ENCODE measurements around the gene CLEC4C. TPM values are rescaled to one million over a fixed set of nuclear protein-coding genes. Genes with fewer than 3 reads are reported as not detected.
"Not testable (repeated sequence)": the region's sequence is repeated elsewhere in the genome, so short reads cannot be mapped to it uniquely, and the experiment has no call there.

CLEC4C gene, protein sequence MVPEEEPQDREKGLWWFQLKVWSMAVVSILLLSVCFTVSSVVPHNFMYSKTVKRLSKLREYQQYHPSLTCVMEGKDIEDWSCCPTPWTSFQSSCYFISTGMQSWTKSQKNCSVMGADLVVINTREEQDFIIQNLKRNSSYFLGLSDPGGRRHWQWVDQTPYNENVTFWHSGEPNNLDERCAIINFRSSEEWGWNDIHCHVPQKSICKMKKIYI
- total RNA-seq = not detected
- long read RNA-seq = 0 reads

DNA sequence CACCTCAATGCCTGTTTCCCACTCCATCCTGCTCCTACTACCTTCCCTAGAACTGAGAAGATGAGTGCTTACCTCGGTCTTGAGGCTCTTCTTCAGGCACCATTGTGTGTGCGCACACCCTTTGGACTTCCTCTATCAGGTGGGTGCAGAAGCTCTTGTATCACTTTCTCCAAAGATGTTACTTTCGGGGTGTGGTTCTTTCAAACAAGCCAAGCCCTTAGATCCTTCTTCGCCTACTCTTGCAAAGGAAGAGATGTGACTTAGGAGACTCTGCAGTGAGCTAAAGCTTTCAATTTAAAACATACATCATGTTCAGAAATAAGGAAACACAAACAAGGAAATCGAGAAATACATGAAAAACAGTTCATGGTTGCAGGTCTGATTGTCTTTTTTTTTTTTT is at the start of gene CLEC4C:
TSS of gene CLEC4C (minus strand) at position 130 of the 400 bp plus-strand sequence. CDS start at position 103, 27 bp downstream.
- no peak for DNase-seq (ENCODE audit: low spot score)

DNA sequence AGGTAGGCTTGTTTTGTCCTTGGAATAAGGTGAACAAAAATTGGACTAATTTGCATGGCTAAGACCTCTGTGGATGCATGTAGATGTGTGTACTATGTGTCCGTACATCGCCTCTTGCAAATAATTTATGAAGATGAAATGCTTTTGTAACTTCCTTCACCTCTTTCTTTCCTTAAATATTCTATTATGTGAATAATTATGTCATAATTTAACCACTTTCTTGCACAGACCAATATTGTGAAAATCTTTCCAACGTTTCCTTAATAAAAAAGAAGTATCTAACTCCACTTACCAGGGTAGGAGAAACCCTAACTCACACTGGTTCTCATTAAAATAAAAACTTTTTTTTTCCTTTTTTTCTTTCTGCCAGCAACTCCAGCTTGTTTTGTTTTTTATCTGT is 46.0 kb upstream of the CLEC4C start:
- DNase-seq (ENCODE audit: low spot score) = no peak

DNA sequence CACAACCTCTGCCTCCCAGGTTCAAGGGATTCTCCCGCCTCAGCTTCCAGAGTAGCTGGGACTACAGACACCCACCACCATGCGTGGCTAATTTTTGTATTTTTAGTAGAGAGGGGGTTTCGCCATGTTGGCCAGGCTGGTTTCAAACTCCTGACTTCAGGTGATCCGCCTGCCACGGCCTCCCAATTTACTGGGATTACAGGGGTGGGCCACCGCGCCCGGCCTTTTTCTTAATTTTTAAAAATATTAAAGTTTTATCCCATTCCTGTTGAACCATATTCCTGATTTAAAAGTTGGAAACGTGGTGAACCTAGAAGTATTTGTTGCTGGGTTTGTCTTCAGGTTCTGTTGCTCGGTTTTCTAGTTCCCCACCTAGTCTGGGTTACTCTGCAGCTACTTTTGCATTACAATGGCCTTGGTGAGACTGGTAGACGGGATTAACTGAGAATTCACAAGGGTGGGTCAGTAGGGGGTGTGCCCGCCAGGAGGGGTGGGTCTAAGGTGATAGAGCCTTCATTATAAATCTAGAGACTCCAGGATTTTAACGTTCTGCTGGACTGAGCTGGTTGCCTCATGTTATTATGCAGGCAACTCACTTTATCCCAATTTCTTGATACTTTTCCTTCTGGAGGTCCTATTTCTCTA is 41.8 kb upstream of the CLEC4C start, which contains the start of gene NANOG:
TSS of gene NANOG (plus strand) at position 519 of the 645 bp plus-strand sequence. CDS start 213 bp downstream, outside the sequence.
- not testable (repeated sequence) for DNase-seq (ENCODE audit: low spot score)

DNA sequence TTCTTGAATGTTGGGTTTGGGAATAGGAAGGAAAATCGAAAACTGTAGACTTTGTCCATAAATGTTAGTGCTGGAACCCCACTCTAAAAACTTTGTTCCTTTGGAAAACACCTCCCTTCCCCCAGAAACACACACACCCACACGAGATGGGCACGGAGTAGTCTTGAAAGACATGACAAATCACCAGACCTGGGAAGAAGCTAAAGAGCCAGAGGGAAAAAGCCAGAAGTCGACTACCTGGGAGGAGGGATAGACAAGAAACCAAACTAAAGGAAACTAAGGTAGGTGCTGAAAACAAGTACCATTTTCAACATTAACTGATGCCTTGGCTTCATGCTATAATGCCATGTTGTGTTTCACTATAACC is 41.1 kb upstream of the CLEC4C start:
- no peak for DNase-seq (ENCODE audit: low spot score)

DNA sequence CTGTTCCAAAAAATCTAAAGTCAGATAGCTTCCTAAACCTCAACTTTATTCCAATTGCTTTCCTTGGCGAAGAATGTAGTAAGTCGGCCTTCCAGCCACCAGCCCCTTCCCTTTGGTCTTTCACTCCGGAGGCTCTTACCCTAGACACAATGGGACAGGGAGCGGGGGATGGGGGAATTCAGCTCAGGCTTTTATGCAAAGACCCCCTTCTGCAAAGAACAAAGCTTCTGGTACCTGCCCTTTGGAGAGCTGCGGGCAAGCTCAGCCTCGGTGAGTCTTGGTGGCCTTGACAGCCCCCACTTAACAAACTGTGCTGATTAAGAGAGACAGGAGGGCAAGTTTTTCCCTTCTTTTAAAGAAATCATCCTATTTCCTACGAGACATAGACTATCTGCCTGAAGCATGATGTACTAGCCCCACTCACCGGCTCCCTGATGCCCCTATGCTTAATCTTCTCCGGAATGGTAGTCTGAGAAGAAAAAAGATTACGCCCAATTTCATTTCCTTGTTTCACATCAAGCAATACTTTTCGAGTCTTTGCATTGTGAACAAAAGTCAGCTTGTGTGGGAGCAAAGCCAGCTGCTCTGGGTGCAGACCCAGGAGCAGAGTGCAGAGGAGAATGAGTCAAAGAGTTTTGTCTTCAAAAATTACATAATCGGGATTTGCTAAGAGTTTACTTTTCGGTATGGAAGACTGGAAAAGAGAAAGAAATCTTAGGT is 40.6 kb upstream of the CLEC4C start:
- no peak for DNase-seq (ENCODE audit: low spot score)

DNA sequence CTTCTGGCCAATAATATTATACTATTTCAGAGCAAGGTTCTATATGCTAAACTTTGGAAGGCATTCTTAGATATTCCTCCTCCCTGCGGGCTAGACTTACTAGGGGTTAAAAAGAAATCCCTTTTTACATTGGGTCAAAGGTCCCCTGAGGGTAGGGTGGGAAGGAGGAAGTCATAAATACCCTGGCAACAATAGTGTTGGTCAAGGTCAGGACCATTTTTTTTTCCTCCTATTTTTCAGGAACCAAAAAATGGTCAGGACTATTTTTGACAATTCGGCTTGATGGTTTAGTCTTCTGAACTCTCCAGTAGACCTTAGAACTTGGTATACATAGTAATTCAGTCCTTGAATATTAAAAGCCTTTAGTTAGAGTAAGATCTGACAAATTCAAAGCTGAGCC is 37.5 kb upstream of the CLEC4C start:
- DNase-seq (ENCODE audit: low spot score) = no peak

DNA sequence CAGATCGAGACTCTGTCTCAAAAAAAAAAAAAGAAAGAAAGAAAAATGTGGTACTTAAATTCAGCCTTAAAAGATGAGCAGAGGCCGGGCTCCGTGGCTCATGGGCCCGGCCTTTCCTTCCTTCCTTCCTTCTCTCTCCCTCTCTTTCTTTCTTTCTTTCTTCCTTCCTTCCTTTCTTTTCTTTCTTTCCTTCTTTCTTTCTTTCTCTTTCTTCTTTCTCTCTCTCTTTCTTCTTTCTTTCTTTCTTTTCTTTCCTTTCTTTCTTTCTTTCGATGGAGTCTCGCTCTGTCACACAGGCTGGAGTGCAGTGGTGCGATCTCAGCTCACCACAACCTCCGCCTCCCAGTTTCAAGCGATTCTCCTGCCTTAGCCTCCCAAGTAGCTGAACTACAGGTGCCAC is 36.3 kb upstream of the CLEC4C start:
- not testable (repeated sequence) for DNase-seq (ENCODE audit: low spot score)

DNA sequence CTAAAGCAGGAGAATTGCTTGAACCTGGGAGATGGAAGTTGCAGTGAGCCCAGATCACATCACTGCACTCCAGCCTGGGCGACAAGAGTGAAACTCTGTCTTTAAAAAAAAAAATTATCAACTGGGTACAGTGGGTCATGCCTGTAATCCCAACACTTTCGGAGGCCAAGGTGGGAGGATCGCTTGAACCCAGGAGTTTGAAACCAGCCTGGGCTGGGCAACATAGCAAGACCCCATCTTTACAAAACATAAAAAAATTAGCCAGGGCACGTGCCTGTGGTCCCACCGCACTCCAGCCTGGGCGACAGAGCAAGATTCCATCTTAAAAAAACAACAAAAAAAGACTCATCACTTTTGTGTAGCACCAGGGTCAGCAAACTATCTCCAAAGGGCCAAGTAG is 34.9 kb upstream of the CLEC4C start:
- no peak for DNase-seq (ENCODE audit: low spot score)

DNA sequence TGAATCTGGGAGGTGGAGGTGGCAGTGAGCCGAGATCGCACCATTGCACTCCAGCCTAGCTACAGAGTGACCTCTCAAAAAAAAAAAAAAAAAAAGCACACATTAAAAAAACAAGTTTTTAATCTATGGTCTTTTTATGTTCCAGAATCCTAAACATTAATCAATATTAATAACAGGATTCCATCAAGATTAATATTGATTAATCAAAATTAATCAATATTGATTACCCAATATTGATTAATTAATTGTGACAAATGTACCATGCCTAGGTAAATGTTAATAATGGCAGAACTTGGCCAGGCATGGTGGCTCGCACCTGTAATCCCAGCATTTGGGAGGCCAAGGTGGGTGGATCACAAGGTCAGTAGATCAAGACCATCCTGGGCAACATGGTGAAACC is 34.1 kb upstream of the CLEC4C start:
- DNase-seq (ENCODE audit: low spot score) = no peak

DNA sequence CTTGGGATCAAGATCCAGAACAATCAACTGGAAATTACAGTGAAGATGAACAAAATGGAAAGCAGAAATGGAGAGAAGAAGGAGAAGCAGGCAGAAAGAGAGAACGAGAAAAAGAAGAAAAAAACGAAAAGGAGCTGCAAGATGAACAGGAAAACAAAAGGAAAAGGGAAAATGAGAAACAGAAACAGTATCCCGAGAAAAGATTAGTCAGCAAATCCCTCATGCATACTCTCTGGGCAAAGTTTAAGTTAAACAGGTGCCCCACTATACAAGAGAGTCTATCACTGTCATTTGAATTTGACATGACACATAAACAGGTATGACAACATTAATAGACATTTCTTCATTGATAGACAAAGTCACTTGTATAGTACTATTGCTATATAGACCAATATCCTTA is 22.8 kb upstream of the CLEC4C start:
- DNase-seq (ENCODE audit: low spot score) = no peak

DNA sequence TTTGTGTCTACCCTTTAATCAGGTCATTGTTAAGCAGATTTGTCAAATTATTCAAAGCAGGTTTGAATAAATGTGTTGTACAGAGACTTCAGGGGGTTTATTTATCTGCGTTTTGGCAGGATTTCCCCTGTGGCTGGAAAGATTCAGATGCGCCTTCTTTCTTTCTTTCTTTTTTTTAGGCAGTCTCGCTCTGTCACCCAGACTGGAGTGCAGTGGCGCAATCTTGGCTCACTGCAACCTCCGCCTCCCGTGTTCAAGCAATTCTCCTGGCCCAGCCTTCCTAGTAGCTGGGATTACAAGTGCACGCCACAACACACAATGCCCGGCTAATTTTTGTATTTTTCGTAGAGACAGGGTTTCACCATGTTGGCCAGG is 11.6 kb upstream of the CLEC4C start:
- no peak for DNase-seq (ENCODE audit: low spot score)

DNA sequence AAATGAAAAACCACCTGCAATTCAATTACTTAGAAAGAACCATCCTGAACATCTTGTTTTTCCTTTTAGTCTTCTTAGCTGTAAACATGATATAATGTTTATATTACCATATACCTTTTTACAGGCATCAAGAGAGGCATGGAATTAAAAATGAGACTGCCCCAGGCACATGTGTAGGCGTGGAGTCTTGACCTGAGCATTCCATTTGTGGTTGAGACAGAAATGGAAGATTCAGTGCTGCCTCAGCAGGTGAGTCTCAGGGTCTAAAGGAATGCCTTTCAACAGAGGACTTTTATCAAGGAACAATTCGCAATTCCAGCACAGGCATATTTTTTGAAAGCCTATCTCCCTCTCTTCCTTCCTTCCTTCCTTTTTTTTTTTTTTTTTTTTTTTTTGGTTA is 9.8 kb upstream of the CLEC4C start:
- no peak for DNase-seq (ENCODE audit: low spot score)

DNA sequence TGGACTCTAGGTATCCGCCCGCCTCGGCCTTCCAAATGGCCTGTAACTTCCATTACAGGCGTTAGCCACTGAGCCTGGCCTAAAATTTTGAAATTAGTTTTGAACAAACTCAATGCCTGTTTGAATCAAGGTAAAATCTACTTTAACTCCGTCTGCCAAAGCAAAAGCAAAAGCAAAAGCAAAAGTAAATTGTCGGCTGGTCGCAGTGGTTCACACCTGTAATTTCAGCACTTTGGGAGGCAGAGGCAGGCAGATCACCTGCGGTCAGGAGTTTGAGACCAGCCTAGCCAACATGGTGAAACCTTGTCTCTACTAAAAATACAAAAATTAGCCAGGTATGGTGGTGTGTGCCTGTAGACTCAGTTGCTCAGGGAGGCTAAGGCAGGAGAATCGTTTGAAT is 8.5 kb upstream of the CLEC4C start:
- DNase-seq (ENCODE audit: low spot score) = not testable (repeated sequence)

DNA sequence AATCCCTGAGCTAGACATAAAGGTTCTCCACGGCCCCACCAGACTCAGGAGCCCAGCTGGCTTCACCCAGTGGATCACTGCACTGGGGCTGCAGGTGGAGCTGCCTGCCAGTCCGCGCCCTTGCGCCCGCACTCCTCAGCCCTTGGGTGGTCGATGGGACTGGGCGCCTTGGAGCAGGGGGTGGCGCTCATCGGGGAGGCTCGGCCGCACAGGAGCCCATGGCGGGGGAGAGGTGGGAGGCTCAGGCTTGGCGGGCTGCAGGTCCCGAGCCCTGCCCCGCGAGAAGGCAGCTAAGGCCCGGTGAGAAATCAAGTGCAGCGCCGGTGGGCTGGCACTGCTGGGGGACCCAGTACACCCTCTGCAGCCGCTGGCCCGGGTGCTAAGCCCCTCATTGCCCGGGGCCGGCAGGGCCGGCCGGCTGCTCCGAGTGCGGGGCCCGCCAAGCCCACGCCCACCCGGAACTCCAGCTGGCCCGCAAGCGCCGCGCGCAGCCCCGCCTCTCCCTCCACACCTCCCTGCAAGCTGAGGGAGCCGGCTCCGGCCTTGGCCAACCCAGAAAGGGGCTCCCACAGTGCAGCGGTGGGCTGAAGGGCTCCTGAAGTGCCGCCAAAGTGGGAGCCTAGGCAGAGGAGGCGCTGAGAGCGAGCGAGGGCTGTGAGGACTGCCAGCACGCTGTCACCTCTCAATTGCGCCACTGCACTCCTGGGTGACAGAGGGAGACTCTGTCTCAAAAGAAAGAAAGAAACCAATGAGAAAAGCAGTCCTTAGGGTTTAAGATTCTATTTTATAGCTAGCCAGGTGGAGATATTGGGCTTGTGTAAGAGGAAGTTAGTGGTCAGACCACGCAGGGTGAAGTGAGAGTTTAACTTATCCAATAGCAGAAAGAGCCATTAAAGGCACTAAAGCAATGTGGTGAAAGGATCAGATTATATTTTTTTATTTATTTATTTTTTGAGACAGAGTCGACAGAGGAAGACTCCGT is 5.1 kb upstream of the CLEC4C start:
- DNase-seq (ENCODE audit: low spot score) = not testable (repeated sequence)

DNA sequence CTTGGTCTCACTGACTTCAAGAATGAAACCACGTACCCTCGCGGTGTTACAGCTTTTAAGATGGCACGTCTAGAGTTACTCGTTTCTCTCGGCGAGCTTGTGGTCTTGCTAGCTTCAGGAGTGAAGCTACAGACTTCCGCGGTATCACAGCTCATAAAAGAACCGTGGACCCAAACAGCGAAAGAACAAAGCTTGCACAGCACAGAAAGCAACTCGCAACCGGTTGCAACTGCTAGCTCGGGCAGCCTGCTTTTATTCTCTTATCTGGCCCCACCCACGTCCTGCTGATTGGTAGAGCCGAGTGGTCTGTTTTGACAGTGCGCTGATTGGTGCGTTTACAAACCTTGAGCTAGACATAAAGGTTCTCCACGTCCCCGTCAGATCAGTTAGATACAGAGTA is 4.2 kb upstream of the CLEC4C start:
- DNase-seq (ENCODE audit: low spot score) = no peak

DNA sequence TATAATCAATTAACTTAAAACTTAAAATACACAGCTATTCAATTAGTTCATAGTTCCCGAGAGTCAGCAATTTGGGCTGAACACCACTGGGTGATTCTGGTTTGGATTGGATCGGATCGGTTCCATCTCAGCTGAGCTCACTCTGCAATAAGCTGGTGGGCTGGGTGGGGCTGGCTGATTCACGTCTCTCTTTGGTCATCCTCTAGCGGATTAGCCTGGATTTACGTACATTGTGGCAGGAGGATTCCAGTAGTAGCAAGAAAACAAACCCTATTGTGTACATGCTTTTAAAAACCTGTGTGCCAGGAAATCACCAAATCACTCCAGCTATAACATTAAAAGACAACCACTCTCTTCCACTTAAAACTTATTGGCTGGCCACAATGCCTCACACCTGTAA is 3.2 kb upstream of the CLEC4C start:
- no peak for DNase-seq (ENCODE audit: low spot score)

DNA sequence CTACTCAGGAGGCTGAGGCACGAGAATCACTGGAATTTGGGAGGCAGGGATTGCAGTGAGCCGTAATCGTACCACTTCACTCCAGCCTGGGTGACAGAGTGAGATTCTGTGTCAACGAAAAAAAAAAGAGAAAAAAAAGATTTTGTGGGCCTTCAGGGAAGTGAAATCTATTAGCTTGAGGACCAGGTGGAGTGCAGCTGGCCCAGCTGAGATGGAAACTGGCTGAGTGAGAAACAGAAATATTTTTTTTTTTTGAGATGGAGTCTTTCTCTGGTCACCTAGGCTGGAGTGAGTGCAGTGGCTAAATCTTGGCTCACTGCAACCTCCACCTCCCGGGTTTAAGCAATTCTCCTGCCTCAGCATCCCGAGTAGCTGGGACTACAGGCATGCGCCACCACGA is 2.3 kb upstream of the CLEC4C start:
- no peak for DNase-seq (ENCODE audit: low spot score)

DNA sequence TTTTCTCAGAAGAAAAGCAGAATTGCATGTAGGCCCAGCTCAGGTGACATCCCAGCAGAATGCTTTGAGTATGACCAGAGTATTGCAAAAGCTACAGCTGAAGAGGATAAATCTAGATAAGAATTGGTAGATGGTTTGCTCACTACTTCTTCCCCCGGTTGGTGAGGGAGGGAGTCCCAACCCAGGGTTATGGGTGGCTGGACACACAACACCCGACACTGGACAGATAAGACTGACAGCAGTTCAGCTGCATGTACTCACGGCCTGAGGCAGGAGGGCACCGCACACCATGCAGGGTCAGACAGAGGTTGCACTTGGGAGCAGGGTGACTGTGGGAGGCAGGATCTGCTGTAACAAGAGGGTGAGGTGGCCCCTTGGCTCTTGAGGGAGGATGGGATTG is 1.7 kb upstream of the CLEC4C start:
- DNase-seq (ENCODE audit: low spot score) = no peak

DNA sequence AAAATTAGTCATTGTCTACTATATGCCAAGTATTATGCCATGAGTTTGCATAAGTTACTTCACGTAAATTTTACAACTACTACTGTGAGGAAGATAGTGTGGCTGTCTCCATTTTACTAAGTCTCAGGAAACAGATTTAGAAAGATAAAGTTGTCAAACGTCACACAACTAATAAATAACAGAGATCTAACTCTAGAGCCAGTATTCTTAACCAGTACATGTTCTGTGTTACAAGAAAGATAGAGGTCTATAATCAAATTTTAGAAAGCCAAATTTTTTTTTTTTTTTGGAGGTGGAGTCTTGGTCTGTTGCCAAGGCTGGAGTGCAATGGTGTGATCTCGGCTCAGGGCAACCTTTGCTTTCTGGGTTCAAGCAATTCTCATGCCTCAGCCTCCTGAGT is 14.2 kb downstream of the CLEC4C start:
- no peak for DNase-seq (ENCODE audit: low spot score)

DNA sequence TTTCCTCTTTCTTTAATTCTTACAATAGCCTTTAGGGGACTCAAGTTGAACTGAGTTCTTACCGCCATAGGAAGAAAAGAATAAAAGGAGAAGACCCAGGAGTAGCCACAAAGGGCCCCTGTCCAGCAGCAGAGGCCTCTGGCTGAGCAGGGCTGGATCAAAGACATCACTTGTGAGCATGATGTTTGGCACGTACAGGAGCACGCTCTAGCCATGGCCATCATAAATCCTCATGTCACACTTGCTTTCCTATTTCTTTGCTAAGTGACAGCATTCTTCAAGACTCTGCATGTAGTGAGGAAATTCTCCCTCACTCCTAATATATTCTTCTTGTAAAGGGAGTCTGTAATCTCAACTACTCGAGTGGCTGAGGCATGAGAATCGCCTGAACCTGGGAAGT is 15.7 kb downstream of the CLEC4C start:
- no peak for DNase-seq (ENCODE audit: low spot score)

DNA sequence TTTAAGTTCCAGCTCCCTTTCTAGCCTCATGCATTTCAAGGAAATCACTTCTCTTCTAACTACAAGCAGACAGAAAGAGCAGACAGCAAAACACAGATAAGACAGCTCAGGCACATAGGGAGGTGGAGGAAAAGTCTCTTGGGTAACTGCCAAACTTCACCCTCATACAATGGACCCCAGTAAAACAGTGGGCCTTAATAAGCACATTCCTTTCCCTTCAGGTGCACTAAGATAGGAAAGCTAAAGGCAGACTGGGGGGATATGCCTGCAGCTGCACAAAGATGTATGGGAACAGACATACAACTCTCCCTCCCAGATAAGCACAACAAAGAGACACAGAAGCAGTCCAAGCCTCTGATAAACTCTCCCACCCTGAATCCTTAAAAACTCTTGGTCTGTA is 16.2 kb downstream of the CLEC4C start:
- DNase-seq (ENCODE audit: low spot score) = not testable (repeated sequence)
